Measurements from ENCODE around the gene TMEM132A. TPM values are rescaled to one million over a fixed set of nuclear protein-coding genes. Genes with fewer than 3 reads are reported as not detected.

TMEM132A gene
- total and polyA plus RNA-seq, 2 of the 13 experiments (the other 11 are each of a cell fraction or from before 2014, with no cell fraction given) = 11.1 to 32.9 TPM

GRCh38 chr11:60913793-60914632 lies 10.2 kb upstream of the TMEM132A start, which contains the start of gene TMEM109 (continued):
- no peak for TF ChIP-seq PAXIP1 (CRISPR knock-in tag; conservative IDR thresholded peaks at IDR 0.05)
- TF ChIP-seq, protein P1, sequence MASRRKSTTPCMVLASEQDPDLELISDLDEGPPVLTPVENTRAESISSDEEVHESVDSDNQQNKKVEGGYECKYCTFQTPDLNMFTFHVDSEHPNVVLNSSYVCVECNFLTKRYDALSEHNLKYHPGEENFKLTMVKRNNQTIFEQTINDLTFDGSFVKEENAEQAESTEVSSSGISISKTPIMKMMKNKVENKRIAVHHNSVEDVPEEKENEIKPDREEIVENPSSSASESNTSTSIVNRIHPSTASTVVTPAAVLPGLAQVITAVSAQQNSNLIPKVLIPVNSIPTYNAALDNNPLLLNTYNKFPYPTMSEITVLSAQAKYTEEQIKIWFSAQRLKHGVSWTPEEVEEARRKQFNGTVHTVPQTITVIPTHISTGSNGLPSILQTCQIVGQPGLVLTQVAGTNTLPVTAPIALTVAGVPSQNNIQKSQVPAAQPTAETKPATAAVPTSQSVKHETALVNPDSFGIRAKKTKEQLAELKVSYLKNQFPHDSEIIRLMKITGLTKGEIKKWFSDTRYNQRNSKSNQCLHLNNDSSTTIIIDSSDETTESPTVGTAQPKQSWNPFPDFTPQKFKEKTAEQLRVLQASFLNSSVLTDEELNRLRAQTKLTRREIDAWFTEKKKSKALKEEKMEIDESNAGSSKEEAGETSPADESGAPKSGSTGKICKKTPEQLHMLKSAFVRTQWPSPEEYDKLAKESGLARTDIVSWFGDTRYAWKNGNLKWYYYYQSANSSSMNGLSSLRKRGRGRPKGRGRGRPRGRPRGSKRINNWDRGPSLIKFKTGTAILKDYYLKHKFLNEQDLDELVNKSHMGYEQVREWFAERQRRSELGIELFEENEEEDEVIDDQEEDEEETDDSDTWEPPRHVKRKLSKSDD (CRISPR knock-in tag; IDR thresholded peaks at IDR 0.05; ENCODE audit: low read depth) = peak; percentile 52; the same call in 1 of the 2 replicates
- no peak for TF ChIP-seq TEF (CRISPR knock-in tag; IDR thresholded peaks at IDR 0.05)
- 0 out of 2 replicates have a peak, but pooled peaks have one; percentile 14 for TF ChIP-seq DRAP1 (CRISPR knock-in tag; IDR thresholded peaks at IDR 0.05)
- peak; percentile 85 for TF ChIP-seq ZFY (CRISPR knock-in tag; IDR thresholded peaks at IDR 0.05)
- TF ChIP-seq SMAD3 (CRISPR knock-in tag; IDR thresholded peaks at IDR 0.05) = no peak
- no peak; the same call in 1 of the 2 replicates for TF ChIP-seq ZNF205 (CRISPR knock-in tag; IDR thresholded peaks at IDR 0.05)
- peak; percentile 63 for TF ChIP-seq ZNF501 (CRISPR knock-in tag; IDR thresholded peaks at IDR 0.05)
- 0 out of 2 replicates have a peak, but pooled peaks have one; percentile 44 for TF ChIP-seq SIN3A (IDR thresholded peaks at IDR 0.05; ENCODE audit: borderline replicate concordance, low read depth, low read length)
- TF ChIP-seq ZNF772 (CRISPR knock-in tag; IDR thresholded peaks at IDR 0.05) = peak; percentile 74; the same call in 1 of the 2 replicates
- TF ChIP-seq, protein P2, sequence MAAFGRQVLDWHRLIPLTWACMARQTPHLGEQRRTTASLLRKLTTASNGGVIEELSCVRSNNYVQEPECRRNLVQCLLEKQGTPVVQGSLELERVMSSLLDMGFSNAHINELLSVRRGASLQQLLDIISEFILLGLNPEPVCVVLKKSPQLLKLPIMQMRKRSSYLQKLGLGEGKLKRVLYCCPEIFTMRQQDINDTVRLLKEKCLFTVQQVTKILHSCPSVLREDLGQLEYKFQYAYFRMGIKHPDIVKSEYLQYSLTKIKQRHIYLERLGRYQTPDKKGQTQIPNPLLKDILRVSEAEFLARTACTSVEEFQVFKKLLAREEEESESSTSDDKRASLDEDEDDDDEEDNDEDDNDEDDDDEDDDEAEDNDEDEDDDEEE (CRISPR knock-in tag; IDR thresholded peaks at IDR 0.05) = 0 out of 2 replicates have a peak, but pooled peaks have one; percentile 29
- TF ChIP-seq KLF12 (CRISPR knock-in tag; IDR thresholded peaks at IDR 0.05; ENCODE audit: borderline replicate concordance) = peak; percentile 82; the same call in 1 of the 2 replicates
- TF ChIP-seq ISL2 (CRISPR knock-in tag; IDR thresholded peaks at IDR 0.05) = 0 out of 2 replicates have a peak, but pooled peaks have one; percentile 27
- TF ChIP-seq ZNF20 (CRISPR knock-in tag; IDR thresholded peaks at IDR 0.05) = no peak
- 0 out of 2 replicates have a peak, but pooled peaks have one; percentile 26 for TF ChIP-seq ZSCAN9 (CRISPR knock-in tag; IDR thresholded peaks at IDR 0.05; ENCODE audit: borderline replicate concordance)
- TF ChIP-seq, protein P3, sequence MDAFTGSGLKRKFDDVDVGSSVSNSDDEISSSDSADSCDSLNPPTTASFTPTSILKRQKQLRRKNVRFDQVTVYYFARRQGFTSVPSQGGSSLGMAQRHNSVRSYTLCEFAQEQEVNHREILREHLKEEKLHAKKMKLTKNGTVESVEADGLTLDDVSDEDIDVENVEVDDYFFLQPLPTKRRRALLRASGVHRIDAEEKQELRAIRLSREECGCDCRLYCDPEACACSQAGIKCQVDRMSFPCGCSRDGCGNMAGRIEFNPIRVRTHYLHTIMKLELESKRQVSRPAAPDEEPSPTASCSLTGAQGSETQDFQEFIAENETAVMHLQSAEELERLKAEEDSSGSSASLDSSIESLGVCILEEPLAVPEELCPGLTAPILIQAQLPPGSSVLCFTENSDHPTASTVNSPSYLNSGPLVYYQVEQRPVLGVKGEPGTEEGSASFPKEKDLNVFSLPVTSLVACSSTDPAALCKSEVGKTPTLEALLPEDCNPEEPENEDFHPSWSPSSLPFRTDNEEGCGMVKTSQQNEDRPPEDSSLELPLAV (CRISPR knock-in tag; conservative IDR thresholded peaks at IDR 0.05; ENCODE audit: low read depth) = no peak
- TF ChIP-seq ZNF143 (CRISPR knock-in tag; IDR thresholded peaks at IDR 0.05) = peak; percentile 93
- peak; percentile 92 for TF ChIP-seq MAX (IDR thresholded peaks at IDR 0.05)
